SK-MEL-5 (cell line): ENCODE measurements around the gene ZNF474. TPM values are rescaled to one million over a fixed set of nuclear protein-coding genes. Genes with fewer than 3 reads are reported as not detected.
"Not testable (repeated sequence)": the region's sequence is repeated elsewhere in the genome, so short reads cannot be mapped to it uniquely, and the experiment has no call there.

Source experiments
- DNase-seq: peaks from one replicate; pipeline ENCODE4 v3.0.0-alpha.2; 2016; ENCODE audit warnings: low read depth, low spot score
- in situ Hi-C: cut with HindIII; loops from 2 replicates; pipeline ENCODE4 v1.10.0; 2016; ENCODE audit warnings: low sequenced_read_pairs, high pct_unique_total_duplicates, low pct_unique_long_range_greater_than_20kb
- polyA plus RNA-seq, 2 experiments: library from polyadenylated mRNA; depleted of rRNA; stranded (reverse); fragments of >200 nt; gene quantifications; 2 replicates each; pipeline ENCODE4 v1.2.3, GENCODE V29; 2015
- total RNA-seq: library from RNA; depleted of rRNA; stranded (reverse); fragments of >200 nt; shearing (Covaris generic); gene quantifications from 2 replicates; pipeline ENCODE4 v1.2.3, GENCODE V29; 2014; rRNA removed

ZNF474 gene
- not detected in 2 replicates for total RNA-seq
- 0.11 TPM in 1 of 2 replicates, not detected in the other for polyA plus RNA-seq (2015; cell fraction: cytosol; rRNA removed)
- 0.21 and 1.4 TPM in 2 replicates for polyA plus RNA-seq (2015; cell fraction: nucleus; rRNA removed)

- DNase-seq = peak; percentile 46
- in situ Hi-C loops = no loop called here
Observed at GRCh38 chr5:122129306-122129705, at the start of gene ZNF474. ZNF474 (plus strand) TSS chr5:122129546; CDS start chr5:122151991, 22,445 bp downstream.

- no peak for DNase-seq
- in situ Hi-C loops = no loop called here
Observed at GRCh38 chr5:122081541-122081940, 47.8 kb upstream of the ZNF474 start.

- in situ Hi-C loops = no loop called here
- no peak for DNase-seq
Observed at GRCh38 chr5:122083535-122083934, 45.8 kb upstream of the ZNF474 start.

GRCh38 chr5:122085041-122085440 is 44.3 kb upstream of the ZNF474 start:
- DNase-seq = no peak
- in situ Hi-C loops = no loop called here

GRCh38 chr5:122089096-122090013 is 40.0 kb upstream of the ZNF474 start:
- in situ Hi-C loops = no loop called here
- DNase-seq = no peak

GRCh38 chr5:122091936-122092600 is 37.3 kb upstream of the ZNF474 start:
- in situ Hi-C loops = no loop called here
- DNase-seq = peak; percentile 64

- peak; percentile 25 for DNase-seq
- in situ Hi-C loops = no loop called here
Observed at GRCh38 chr5:122093415-122094180, 35.7 kb upstream of the ZNF474 start.

GRCh38 chr5:122094251-122094650 is 35.1 kb upstream of the ZNF474 start:
- in situ Hi-C loops, DNase-seq: not testable (repeated sequence)

- in situ Hi-C loops = no loop called here
- no peak for DNase-seq
Observed at GRCh38 chr5:122095158-122095557, 34.2 kb upstream of the ZNF474 start.

GRCh38 chr5:122097391-122097790 is 32.0 kb upstream of the ZNF474 start:
- in situ Hi-C loops = no loop called here
- no peak for DNase-seq

GRCh38 chr5:122099060-122099790 is 30.1 kb upstream of the ZNF474 start:
- in situ Hi-C loops = no loop called here
- DNase-seq = peak; percentile 49

GRCh38 chr5:122101636-122102285 is 27.6 kb upstream of the ZNF474 start:
- DNase-seq = peak; percentile 79
- in situ Hi-C loops = no loop called here

GRCh38 chr5:122102825-122103224 is 26.5 kb upstream of the ZNF474 start:
- DNase-seq = peak; percentile 61
- in situ Hi-C loops = no loop called here

GRCh38 chr5:122105909-122106308 is 23.4 kb upstream of the ZNF474 start:
- no peak for DNase-seq
- in situ Hi-C loops = no loop called here

GRCh38 chr5:122107016-122107415 is 22.3 kb upstream of the ZNF474 start:
- in situ Hi-C loops = no loop called here
- no peak for DNase-seq

- in situ Hi-C loops = no loop called here
- no peak for DNase-seq
Observed at GRCh38 chr5:122110987-122111386, 18.4 kb upstream of the ZNF474 start.

GRCh38 chr5:122111460-122111859 is 17.9 kb upstream of the ZNF474 start:
- in situ Hi-C loops = no loop called here
- no peak for DNase-seq
